GM23338 (cell line): ENCODE data around the gene ILF2. TPM values are rescaled to one million over a fixed set of nuclear protein-coding genes. Genes with fewer than 3 reads are reported as not detected.

Source experiments
- ATAC-seq: fragments of 200-7000 bp; cut with Tn5 transposase; 3 replicates; pipeline ENCODE4 v1.9.1; 2020
- DNase-seq: peaks from one replicate; pipeline ENCODE4 v3.0.0-alpha.2; 2015; ENCODE audit warnings: low spot score
- H2AFZ ChIP-seq: fragments of 200-600 bp; sonication (generic); 2 replicates; pipeline ENCODE4 v1.8.0; 2016; ENCODE audit warnings: antibody characterized with exemption, mild to moderate bottlenecking, moderate library complexity
- H3F3A ChIP-seq: fragments of 200-600 bp; sonication (generic); replicated peaks from 2 replicates; pipeline ENCODE4 v1.8.0; 2017; ENCODE audit warnings: antibody characterized with exemption, mixed run types, low read depth
- H3K27ac ChIP-seq: fragments of 200-600 bp; sonication (generic); 2 replicates; pipeline ENCODE4 v1.6.1; 2016; ENCODE audit warnings: low read depth
- H3K27me3 ChIP-seq: fragments of 200-600 bp; sonication (generic); 2 replicates; pipeline ENCODE4 v1.8.0; 2016; ENCODE audit warnings: mild to moderate bottlenecking, mixed run types, moderate library complexity; ENCODE audit not compliant: insufficient read depth
- H3K36me3 ChIP-seq: fragments of 200-600 bp; sonication (generic); 2 replicates; pipeline ENCODE4 v1.8.0; 2016; ENCODE audit warnings: mild to moderate bottlenecking; ENCODE audit not compliant: insufficient read depth
- H3K4me1 ChIP-seq: fragments of 200-600 bp; sonication (generic); 2 replicates; pipeline ENCODE4 v1.8.0; 2016; ENCODE audit warnings: mild to moderate bottlenecking, moderate library complexity; ENCODE audit not compliant: insufficient read depth
- H3K4me2 ChIP-seq: fragments of 200-600 bp; sonication (generic); 2 replicates; pipeline ENCODE4 v1.7.1; 2017; ENCODE audit warnings: mixed run types
- H3K4me3 ChIP-seq: fragments of 200-600 bp; sonication (generic); 2 replicates; pipeline ENCODE4 v1.6.1; 2016; ENCODE audit warnings: mixed run types
- H3K79me2 ChIP-seq: fragments of 200-600 bp; sonication (generic); replicated peaks from 2 replicates; pipeline ENCODE4 v1.8.0; 2017; ENCODE audit warnings: mild to moderate bottlenecking; ENCODE audit not compliant: insufficient read depth
- H3K9me2 ChIP-seq: fragments of 200-600 bp; sonication (generic); 2 replicates; pipeline ENCODE4 v1.8.0; 2017; ENCODE audit not compliant: insufficient read depth
- H4K20me1 ChIP-seq: fragments of 200-600 bp; sonication (generic); replicated peaks from 2 replicates; pipeline ENCODE4 v1.8.0; 2017; ENCODE audit warnings: mild to moderate bottlenecking; ENCODE audit not compliant: insufficient read depth
- H3K27ac Mint-ChIP-seq: 2 replicates; pipeline ENCODE4 v1.8.0; 2020; ENCODE audit warnings: inconsistent platforms, mild to moderate bottlenecking, moderate library complexity, mixed read lengths
- H3K27me3 Mint-ChIP-seq: 3 replicates; pipeline ENCODE4 v1.8.0; 2022; ENCODE audit warnings: low read depth, mild to moderate bottlenecking, moderate library complexity, mixed read lengths, inconsistent platforms; ENCODE audit not compliant: insufficient read depth, poor library complexity
- H3K36me3 Mint-ChIP-seq: 3 replicates; pipeline ENCODE4 v1.8.0; 2021; ENCODE audit warnings: low read depth, mild to moderate bottlenecking, inconsistent platforms, moderate library complexity, mixed read lengths
- H3K4me1 Mint-ChIP-seq: 3 replicates; pipeline ENCODE4 v1.8.0; 2020; ENCODE audit warnings: mild to moderate bottlenecking, inconsistent platforms, mixed read lengths
- H3K4me3 Mint-ChIP-seq: 3 replicates; pipeline ENCODE4 v1.8.0; 2021; ENCODE audit warnings: moderate library complexity, mild to moderate bottlenecking, inconsistent platforms, mixed read lengths
- H3K9me3 Mint-ChIP-seq: 3 replicates; pipeline ENCODE4 v1.8.0; 2020; ENCODE audit warnings: moderate library complexity, mild to moderate bottlenecking, inconsistent platforms, mixed read lengths
- CREB1 ChIP-seq: fragments of 250-450 bp; sonication (Bioruptor Pico); IDR thresholded peaks from 2 replicates; pipeline ENCODE4 v1.5.0; 2020; ENCODE audit warnings: low read depth, mild to moderate bottlenecking, moderate library complexity
- EZH2 ChIP-seq: fragments of 200-600 bp; sonication (generic); IDR thresholded peaks from one replicate; pipeline ENCODE4 v1.8.0; 2017; ENCODE audit warnings: antibody characterized with exemption, mild to moderate bottlenecking, low read depth; ENCODE audit not compliant: unreplicated experiment
- EZH2phosphoT487 ChIP-seq: fragments of 200-600 bp; sonication (generic); IDR thresholded peaks from one replicate; pipeline ENCODE4 v1.8.1; 2018; ENCODE audit warnings: antibody characterized with exemption; ENCODE audit not compliant: unreplicated experiment
- JUNB ChIP-seq: IDR thresholded peaks from one replicate; pipeline ENCODE4 v1.6.1; 2016; ENCODE audit warnings: antibody characterized with exemption; ENCODE audit not compliant: unreplicated experiment
- NANOG ChIP-seq: IDR thresholded peaks from 2 replicates; pipeline ENCODE4 v1.6.1; 2016; ENCODE audit warnings: antibody characterized with exemption, borderline replicate concordance
- POLR2AphosphoS5 ChIP-seq: IDR thresholded peaks from 2 replicates; pipeline ENCODE4 v1.6.1; 2016; ENCODE audit warnings: antibody characterized with exemption, low read depth
- STAT1 ChIP-seq: IDR thresholded peaks from one replicate; pipeline ENCODE4 v1.6.1; 2016; ENCODE audit warnings: antibody characterized with exemption; ENCODE audit not compliant: unreplicated experiment
- ZNF114 ChIP-seq: fragments of 250-450 bp; sonication (Bioruptor Pico); IDR thresholded peaks from 2 replicates; pipeline ENCODE4 v1.5.0; 2020; ENCODE audit warnings: mild to moderate bottlenecking, moderate library complexity
- ZNF331 ChIP-seq: fragments of 250-450 bp; sonication (Bioruptor Pico); IDR thresholded peaks from 2 replicates; pipeline ENCODE4 v1.5.0; 2020; ENCODE audit warnings: low read depth, mild to moderate bottlenecking, moderate library complexity
- ZNF462 ChIP-seq: fragments of 250-450 bp; sonication (Bioruptor Pico); IDR thresholded peaks from 2 replicates; pipeline ENCODE4 v1.5.0; 2020; ENCODE audit warnings: mild to moderate bottlenecking, moderate library complexity
- polyA plus RNA-seq: library from polyadenylated mRNA; unstranded; fragments of >200 nt; fragmentation: Nextera tagmentation; extraction: Ambion mirVana; gene quantifications from 2 replicates; pipeline ENCODE4 v1.2.1, GENCODE V29; 2016
- total RNA-seq: library from RNA; depleted of rRNA; stranded (reverse); fragments of >200 nt; shearing (Covaris generic); gene quantifications from 2 replicates; pipeline ENCODE4 v1.2.3, GENCODE V29; 2014
- TF ChIP-seq, protein P1 (sequence below): IDR thresholded peaks from one replicate; pipeline ENCODE4 v1.6.1; 2018; ENCODE audit warnings: antibody characterized with exemption; ENCODE audit not compliant: unreplicated experiment
- TF ChIP-seq, protein P2 (sequence below): IDR thresholded peaks from 2 replicates; pipeline ENCODE4 v1.6.1; 2016; ENCODE audit warnings: antibody characterized with exemption
- TF ChIP-seq, protein P3 (sequence below), 2 experiments: fragments of 200-600 bp in 1 of 2; sonication (generic) in 1 of 2; conservative IDR thresholded peaks; 2 replicates each; pipeline versions ENCODE4 v1.5.1 to v1.6.1; 2016 to 2017; ENCODE audit warnings: antibody characterized with exemption in 2 of 2, low read depth in 2 of 2, mild to moderate bottlenecking in 2 of 2, moderate library complexity in 1 of 2

The ILF2 gene
- total and polyA plus RNA-seq, 2 experiments from 2014 or later = 214 to 337 TPM

GRCh38 chr1:153630384-153630783 is 40.4 kb downstream of the ILF2 start:
- H3K27me3 Mint-ChIP-seq = peaks cover 20% of the 10 kb centered on the region
- H3K4me3 ChIP-seq = no peak overlapping the region
- ATAC-seq (no peak), DNase-seq (no peak)
- TF ChIP-seq JUNB = no peak
- TF ChIP-seq, protein P1, sequence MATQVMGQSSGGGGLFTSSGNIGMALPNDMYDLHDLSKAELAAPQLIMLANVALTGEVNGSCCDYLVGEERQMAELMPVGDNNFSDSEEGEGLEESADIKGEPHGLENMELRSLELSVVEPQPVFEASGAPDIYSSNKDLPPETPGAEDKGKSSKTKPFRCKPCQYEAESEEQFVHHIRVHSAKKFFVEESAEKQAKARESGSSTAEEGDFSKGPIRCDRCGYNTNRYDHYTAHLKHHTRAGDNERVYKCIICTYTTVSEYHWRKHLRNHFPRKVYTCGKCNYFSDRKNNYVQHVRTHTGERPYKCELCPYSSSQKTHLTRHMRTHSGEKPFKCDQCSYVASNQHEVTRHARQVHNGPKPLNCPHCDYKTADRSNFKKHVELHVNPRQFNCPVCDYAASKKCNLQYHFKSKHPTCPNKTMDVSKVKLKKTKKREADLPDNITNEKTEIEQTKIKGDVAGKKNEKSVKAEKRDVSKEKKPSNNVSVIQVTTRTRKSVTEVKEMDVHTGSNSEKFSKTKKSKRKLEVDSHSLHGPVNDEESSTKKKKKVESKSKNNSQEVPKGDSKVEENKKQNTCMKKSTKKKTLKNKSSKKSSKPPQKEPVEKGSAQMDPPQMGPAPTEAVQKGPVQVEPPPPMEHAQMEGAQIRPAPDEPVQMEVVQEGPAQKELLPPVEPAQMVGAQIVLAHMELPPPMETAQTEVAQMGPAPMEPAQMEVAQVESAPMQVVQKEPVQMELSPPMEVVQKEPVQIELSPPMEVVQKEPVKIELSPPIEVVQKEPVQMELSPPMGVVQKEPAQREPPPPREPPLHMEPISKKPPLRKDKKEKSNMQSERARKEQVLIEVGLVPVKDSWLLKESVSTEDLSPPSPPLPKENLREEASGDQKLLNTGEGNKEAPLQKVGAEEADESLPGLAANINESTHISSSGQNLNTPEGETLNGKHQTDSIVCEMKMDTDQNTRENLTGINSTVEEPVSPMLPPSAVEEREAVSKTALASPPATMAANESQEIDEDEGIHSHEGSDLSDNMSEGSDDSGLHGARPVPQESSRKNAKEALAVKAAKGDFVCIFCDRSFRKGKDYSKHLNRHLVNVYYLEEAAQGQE = no peak
- TF ChIP-seq, protein P2, sequence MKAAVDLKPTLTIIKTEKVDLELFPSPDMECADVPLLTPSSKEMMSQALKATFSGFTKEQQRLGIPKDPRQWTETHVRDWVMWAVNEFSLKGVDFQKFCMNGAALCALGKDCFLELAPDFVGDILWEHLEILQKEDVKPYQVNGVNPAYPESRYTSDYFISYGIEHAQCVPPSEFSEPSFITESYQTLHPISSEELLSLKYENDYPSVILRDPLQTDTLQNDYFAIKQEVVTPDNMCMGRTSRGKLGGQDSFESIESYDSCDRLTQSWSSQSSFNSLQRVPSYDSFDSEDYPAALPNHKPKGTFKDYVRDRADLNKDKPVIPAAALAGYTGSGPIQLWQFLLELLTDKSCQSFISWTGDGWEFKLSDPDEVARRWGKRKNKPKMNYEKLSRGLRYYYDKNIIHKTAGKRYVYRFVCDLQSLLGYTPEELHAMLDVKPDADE = no peak
- no peak for TF ChIP-seq NANOG
- TF ChIP-seq STAT1 = no peak
- TF ChIP-seq ZNF331 (CRISPR knock-in tag) = no peak
- TF ChIP-seq ZNF114 (CRISPR knock-in tag) = no peak
- no peak for TF ChIP-seq ZNF462 (CRISPR knock-in tag)
- TF ChIP-seq EZH2phosphoT487 = no peak
- no peak for TF ChIP-seq POLR2AphosphoS5
- TF ChIP-seq EZH2 = no peak
- TF ChIP-seq, protein P3, sequence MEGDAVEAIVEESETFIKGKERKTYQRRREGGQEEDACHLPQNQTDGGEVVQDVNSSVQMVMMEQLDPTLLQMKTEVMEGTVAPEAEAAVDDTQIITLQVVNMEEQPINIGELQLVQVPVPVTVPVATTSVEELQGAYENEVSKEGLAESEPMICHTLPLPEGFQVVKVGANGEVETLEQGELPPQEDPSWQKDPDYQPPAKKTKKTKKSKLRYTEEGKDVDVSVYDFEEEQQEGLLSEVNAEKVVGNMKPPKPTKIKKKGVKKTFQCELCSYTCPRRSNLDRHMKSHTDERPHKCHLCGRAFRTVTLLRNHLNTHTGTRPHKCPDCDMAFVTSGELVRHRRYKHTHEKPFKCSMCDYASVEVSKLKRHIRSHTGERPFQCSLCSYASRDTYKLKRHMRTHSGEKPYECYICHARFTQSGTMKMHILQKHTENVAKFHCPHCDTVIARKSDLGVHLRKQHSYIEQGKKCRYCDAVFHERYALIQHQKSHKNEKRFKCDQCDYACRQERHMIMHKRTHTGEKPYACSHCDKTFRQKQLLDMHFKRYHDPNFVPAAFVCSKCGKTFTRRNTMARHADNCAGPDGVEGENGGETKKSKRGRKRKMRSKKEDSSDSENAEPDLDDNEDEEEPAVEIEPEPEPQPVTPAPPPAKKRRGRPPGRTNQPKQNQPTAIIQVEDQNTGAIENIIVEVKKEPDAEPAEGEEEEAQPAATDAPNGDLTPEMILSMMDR (conservative IDR thresholded peaks at IDR 0.05; ENCODE audit: low read depth in 2 of 2) = no peak
- TF ChIP-seq CREB1 (CRISPR knock-in tag) = no peak
- H3K9me2 ChIP-seq = 0 out of 2 replicates have a peak, but pooled peaks cover 3% of the 10 kb centered on the region
- H3K9me3 Mint-ChIP-seq = no peaks in the 10 kb centered on the region
- no peak overlapping the region for H3K27ac ChIP-seq
- H3K27me3 ChIP-seq = no peaks in the 10 kb centered on the region
- no peaks in the 10 kb centered on the region for H4K20me1 ChIP-seq
- peaks cover 8% of the 10 kb centered on the region; the same call in 1 of the 2 replicates for H3F3A ChIP-seq
- no peak overlapping the region for H2AFZ ChIP-seq
- H3K79me2 ChIP-seq = peaks cover 11% of the 10 kb centered on the region
- peaks cover 26% of the 10 kb centered on the region for H3K36me3 Mint-ChIP-seq
- no peaks in the 10 kb centered on the region for H3K36me3 ChIP-seq
- H3K27ac Mint-ChIP-seq = no peak overlapping the region
- H3K4me2 ChIP-seq = no peak overlapping the region
- no peak overlapping the region for H3K4me3 Mint-ChIP-seq
- peaks cover 15% of the 10 kb centered on the region; the same call in 1 of the 2 replicates for H3K4me1 ChIP-seq
- peaks cover 47% of the 10 kb centered on the region for H3K4me1 Mint-ChIP-seq
